GM12878 (cell line): ENCODE measurements around the gene CCDC47. TPM values are rescaled to one million over a fixed set of nuclear protein-coding genes. Genes with fewer than 3 reads are reported as not detected.

ENCODE experiments used
- CBX3 ChIP-seq: fragments of 200-600 bp; sonication (generic); IDR thresholded peaks from 2 replicates; pipeline ENCODE4 v1.6.1; 2016; ENCODE audit warnings: low read depth, borderline replicate concordance
- CREB1 ChIP-seq: IDR thresholded peaks from 2 replicates; pipeline ENCODE4 v1.6.1; 2012; ENCODE audit warnings: low read depth, mild to moderate bottlenecking, inconsistent platforms
- PAX5 ChIP-seq: IDR thresholded peaks from 2 replicates; pipeline ENCODE4 v1.6.1; 2011; ENCODE audit warnings: low read depth, low read length, borderline replicate concordance
- SUZ12 ChIP-seq: fragments of 200-600 bp; sonication (generic); IDR thresholded peaks from one replicate; pipeline ENCODE4 v1.6.1; 2018; ENCODE audit warnings: antibody characterized with exemption, mild to moderate bottlenecking; ENCODE audit not compliant: unreplicated experiment
- ZNF622 ChIP-seq: fragments of 450-650 bp; IDR thresholded peaks from 2 replicates; pipeline ENCODE4 v1.6.1; 2017; ENCODE audit warnings: mild to moderate bottlenecking, inconsistent platforms
- polyA plus RNA-seq, 11 experiments: library from polyadenylated mRNA; depleted of rRNA in 4 of 11; unstranded in 6 of 11; stranded (reverse) in 5 of 11; fragments of >200 nt; fragmentation: Nextera tagmentation in 4 of 11; fragmentation: Illumina TruSeq in 1 of 11; extraction: Ambion mirVana in 4 of 11; extraction: Trizol in 1 of 11; gene quantifications; 1 replicate in 1 of 11; 2 replicates in 10 of 11; pipeline versions ENCODE4 v1.2.1 to v1.2.3, GENCODE V29; 2011 to 2016; ENCODE audit warnings: inconsistent platforms in 2 of 11, missing spikeins in 2 of 11, low read depth in 1 of 11
- total RNA-seq, 4 experiments: library from RNA; depleted of rRNA in 3 of 4; stranded (reverse); fragments of >200 nt in 3 of 4; fragmentation: Illumina TruSeq in 1 of 4; extraction: Trizol in 1 of 4; gene quantifications; 2 replicates each; pipeline versions ENCODE4 v1.2.1 to v1.2.3, GENCODE V29; 2013 to 2021
- TF ChIP-seq, protein P1 (sequence below): fragments of 450-650 bp; IDR thresholded peaks from 2 replicates; pipeline ENCODE4 v1.6.1; 2016; ENCODE audit warnings: mild to moderate bottlenecking, moderate library complexity, borderline replicate concordance
- TF ChIP-seq, protein P2 (sequence below), 3 experiments: IDR thresholded peaks in 2 of 3; conservative IDR thresholded peaks in 1 of 3; 2 replicates each; pipeline ENCODE4 v1.5.1; 2011; ENCODE audit warnings: low read depth in 3 of 3, low read length in 3 of 3, mild to moderate bottlenecking in 3 of 3, control low read depth in 2 of 3, moderate library complexity in 2 of 3, inconsistent platforms in 1 of 3, mixed read lengths in 1 of 3; ENCODE audit not compliant: control insufficient read depth in 2 of 3, insufficient read depth in 1 of 3; ENCODE audit errors: extremely low read depth in 1 of 3
- TF ChIP-seq, protein P3 (sequence below): fragments of 450-650 bp; IDR thresholded peaks from 2 replicates; pipeline ENCODE4 v1.6.1; 2017; ENCODE audit warnings: antibody characterized with exemption, mild to moderate bottlenecking, moderate library complexity
- TF ChIP-seq, protein P4 (sequence below): fragments of 450-650 bp; IDR thresholded peaks from 2 replicates; pipeline ENCODE4 v1.6.1; 2018; ENCODE audit warnings: borderline replicate concordance, mild to moderate bottlenecking; ENCODE audit not compliant: partially characterized antibody
- TF ChIP-seq, protein P5 (sequence below): fragments of 450-650 bp; formaldehyde crosslinking; IDR thresholded peaks from 2 replicates; pipeline ENCODE4 v1.4.0; 2022; ENCODE audit warnings: mild to moderate bottlenecking, moderate library complexity

Gene CCDC47
- total and polyA plus RNA-seq, 10 of the 15 experiments (the other 5 are each of a cell fraction or from before 2014, with no cell fraction given): 13.6 to 81.4 (median 58.9) TPM

DNA sequence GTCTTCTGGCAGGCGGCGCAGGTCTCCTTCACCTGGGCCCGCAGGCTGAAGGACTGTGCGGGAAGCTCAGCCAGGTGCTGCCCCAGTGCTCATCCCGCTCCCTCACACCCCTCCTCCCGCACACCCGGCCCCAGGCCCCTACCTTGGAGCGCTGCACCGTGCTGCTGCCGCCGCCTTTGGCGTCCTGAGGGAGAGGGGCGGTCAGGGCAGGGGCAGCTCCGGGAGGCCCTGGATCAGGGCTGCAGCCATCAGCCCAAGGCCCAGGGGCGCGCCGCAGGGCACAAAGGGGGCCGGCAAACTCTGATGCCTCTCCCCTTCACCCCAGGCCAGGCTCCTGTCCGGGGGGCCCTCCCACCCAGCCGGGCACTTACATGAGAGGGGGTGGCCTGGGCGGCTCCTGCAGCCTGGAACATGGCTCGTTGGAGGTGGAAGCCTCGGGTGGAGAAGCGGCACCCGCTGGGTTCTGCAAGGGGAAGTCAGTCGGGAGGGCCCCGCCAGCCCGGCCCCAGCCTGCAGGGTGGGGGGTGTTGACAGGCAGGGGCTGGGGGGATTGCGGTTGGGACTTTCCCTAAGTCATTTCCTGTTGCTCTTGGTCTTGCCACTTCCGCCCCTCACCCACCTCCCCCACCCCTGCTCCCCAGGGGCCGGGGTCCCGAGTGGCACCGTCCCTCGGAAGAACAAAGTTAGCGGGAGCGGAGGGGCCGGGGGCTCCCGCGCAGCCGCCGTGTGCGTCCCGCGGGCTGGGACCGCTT lies 74.3 kb downstream of the CCDC47 start (continued):
- TF ChIP-seq, protein P1, sequence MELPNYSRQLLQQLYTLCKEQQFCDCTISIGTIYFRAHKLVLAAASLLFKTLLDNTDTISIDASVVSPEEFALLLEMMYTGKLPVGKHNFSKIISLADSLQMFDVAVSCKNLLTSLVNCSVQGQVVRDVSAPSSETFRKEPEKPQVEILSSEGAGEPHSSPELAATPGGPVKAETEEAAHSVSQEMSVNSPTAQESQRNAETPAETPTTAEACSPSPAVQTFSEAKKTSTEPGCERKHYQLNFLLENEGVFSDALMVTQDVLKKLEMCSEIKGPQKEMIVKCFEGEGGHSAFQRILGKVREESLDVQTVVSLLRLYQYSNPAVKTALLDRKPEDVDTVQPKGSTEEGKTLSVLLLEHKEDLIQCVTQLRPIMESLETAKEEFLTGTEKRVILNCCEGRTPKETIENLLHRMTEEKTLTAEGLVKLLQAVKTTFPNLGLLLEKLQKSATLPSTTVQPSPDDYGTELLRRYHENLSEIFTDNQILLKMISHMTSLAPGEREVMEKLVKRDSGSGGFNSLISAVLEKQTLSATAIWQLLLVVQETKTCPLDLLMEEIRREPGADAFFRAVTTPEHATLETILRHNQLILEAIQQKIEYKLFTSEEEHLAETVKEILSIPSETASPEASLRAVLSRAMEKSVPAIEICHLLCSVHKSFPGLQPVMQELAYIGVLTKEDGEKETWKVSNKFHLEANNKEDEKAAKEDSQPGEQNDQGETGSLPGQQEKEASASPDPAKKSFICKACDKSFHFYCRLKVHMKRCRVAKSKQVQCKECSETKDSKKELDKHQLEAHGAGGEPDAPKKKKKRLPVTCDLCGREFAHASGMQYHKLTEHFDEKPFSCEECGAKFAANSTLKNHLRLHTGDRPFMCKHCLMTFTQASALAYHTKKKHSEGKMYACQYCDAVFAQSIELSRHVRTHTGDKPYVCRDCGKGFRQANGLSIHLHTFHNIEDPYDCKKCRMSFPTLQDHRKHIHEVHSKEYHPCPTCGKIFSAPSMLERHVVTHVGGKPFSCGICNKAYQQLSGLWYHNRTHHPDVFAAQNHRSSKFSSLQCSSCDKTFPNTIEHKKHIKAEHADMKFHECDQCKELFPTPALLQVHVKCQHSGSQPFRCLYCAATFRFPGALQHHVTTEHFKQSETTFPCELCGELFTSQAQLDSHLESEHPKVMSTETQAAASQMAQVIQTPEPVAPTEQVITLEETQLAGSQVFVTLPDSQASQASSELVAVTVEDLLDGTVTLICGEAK: no peak
- TF ChIP-seq, protein P2, sequence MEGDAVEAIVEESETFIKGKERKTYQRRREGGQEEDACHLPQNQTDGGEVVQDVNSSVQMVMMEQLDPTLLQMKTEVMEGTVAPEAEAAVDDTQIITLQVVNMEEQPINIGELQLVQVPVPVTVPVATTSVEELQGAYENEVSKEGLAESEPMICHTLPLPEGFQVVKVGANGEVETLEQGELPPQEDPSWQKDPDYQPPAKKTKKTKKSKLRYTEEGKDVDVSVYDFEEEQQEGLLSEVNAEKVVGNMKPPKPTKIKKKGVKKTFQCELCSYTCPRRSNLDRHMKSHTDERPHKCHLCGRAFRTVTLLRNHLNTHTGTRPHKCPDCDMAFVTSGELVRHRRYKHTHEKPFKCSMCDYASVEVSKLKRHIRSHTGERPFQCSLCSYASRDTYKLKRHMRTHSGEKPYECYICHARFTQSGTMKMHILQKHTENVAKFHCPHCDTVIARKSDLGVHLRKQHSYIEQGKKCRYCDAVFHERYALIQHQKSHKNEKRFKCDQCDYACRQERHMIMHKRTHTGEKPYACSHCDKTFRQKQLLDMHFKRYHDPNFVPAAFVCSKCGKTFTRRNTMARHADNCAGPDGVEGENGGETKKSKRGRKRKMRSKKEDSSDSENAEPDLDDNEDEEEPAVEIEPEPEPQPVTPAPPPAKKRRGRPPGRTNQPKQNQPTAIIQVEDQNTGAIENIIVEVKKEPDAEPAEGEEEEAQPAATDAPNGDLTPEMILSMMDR (IDR thresholded peaks at IDR 0.05 in 2 of 3, conservative IDR thresholded peaks at IDR 0.05 in 1 of 3; ENCODE audit: control insufficient read depth in 2 of 3, extremely low read depth in 1 of 3, insufficient read depth in 1 of 3, low read depth in 3 of 3, low read length in 3 of 3): no peak
- TF ChIP-seq, protein P3, sequence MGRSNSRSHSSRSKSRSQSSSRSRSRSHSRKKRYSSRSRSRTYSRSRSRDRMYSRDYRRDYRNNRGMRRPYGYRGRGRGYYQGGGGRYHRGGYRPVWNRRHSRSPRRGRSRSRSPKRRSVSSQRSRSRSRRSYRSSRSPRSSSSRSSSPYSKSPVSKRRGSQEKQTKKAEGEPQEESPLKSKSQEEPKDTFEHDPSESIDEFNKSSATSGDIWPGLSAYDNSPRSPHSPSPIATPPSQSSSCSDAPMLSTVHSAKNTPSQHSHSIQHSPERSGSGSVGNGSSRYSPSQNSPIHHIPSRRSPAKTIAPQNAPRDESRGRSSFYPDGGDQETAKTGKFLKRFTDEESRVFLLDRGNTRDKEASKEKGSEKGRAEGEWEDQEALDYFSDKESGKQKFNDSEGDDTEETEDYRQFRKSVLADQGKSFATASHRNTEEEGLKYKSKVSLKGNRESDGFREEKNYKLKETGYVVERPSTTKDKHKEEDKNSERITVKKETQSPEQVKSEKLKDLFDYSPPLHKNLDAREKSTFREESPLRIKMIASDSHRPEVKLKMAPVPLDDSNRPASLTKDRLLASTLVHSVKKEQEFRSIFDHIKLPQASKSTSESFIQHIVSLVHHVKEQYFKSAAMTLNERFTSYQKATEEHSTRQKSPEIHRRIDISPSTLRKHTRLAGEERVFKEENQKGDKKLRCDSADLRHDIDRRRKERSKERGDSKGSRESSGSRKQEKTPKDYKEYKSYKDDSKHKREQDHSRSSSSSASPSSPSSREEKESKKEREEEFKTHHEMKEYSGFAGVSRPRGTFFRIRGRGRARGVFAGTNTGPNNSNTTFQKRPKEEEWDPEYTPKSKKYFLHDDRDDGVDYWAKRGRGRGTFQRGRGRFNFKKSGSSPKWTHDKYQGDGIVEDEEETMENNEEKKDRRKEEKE: no peak
- peak; percentile 63; the same call in 1 of the 2 replicates for TF ChIP-seq PAX5
- TF ChIP-seq, protein P4, sequence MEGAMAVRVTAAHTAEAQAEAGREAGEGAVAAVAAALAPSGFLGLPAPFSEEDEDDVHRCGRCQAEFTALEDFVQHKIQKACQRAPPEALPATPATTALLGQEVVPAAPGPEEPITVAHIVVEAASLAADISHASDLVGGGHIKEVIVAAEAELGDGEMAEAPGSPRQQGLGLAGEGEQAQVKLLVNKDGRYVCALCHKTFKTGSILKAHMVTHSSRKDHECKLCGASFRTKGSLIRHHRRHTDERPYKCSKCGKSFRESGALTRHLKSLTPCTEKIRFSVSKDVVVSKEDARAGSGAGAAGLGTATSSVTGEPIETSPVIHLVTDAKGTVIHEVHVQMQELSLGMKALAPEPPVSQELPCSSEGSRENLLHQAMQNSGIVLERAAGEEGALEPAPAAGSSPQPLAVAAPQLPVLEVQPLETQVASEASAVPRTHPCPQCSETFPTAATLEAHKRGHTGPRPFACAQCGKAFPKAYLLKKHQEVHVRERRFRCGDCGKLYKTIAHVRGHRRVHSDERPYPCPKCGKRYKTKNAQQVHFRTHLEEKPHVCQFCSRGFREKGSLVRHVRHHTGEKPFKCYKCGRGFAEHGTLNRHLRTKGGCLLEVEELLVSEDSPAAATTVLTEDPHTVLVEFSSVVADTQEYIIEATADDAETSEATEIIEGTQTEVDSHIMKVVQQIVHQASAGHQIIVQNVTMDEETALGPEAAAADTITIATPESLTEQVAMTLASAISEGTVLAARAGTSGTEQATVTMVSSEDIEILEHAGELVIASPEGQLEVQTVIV: no peak
- TF ChIP-seq ZNF622: no peak
- TF ChIP-seq, protein P5, sequence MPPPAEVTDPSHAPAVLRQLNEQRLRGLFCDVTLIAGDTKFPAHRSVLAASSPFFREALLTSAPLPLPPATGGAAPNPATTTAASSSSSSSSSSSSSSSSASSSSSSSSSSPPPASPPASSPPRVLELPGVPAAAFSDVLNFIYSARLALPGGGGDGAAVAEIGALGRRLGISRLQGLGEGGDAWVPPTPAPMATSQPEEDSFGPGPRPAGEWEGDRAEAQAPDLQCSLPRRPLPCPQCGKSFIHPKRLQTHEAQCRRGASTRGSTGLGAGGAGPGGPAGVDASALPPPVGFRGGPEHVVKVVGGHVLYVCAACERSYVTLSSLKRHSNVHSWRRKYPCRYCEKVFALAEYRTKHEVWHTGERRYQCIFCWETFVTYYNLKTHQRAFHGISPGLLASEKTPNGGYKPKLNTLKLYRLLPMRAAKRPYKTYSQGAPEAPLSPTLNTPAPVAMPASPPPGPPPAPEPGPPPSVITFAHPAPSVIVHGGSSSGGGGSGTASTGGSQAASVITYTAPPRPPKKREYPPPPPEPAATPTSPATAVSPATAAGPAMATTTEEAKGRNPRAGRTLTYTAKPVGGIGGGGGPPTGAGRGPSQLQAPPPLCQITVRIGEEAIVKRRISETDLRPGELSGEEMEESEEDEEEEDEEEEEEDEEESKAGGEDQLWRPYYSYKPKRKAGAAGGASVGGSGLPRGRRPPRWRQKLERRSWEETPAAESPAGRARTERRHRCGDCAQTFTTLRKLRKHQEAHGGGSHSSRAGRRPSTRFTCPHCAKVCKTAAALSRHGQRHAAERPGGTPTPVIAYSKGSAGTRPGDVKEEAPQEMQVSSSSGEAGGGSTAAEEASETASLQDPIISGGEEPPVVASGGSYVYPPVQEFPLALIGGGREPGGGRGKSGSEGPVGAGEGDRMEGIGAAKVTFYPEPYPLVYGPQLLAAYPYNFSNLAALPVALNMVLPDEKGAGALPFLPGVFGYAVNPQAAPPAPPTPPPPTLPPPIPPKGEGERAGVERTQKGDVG (CRISPR knock-in tag): no peak
- TF ChIP-seq SUZ12: no peak
- no peak for TF ChIP-seq CBX3
- peak; percentile 49; the same call in 1 of the 2 replicates for TF ChIP-seq CREB1
